Trophoblast cell (in vitro differentiated cells and primary cell): ENCODE data around the gene TP53BP2.

ENCODE experiments used
- DNase-seq, 2 donors: peaks; one replicate each; pipeline ENCODE4 v3.0.0-alpha.2; 2016
- H2AFZ ChIP-seq: 2 replicates; pipeline ENCODE4 v1.6.1; 2013; ENCODE audit warnings: low read length, moderate library complexity, mild to moderate bottlenecking; ENCODE audit not compliant: insufficient read depth, poor library complexity
- H2AK5ac ChIP-seq: 2 replicates; pipeline ENCODE4 v1.6.1; 2013; ENCODE audit warnings: mild to moderate bottlenecking, low read length
- H2BK120ac ChIP-seq: 2 replicates; pipeline ENCODE4 v1.6.1; 2013; ENCODE audit warnings: low read length, mild to moderate bottlenecking, moderate library complexity; ENCODE audit not compliant: insufficient read depth, poor library complexity
- H2BK12ac ChIP-seq: 2 replicates; pipeline ENCODE4 v1.6.1; 2013; ENCODE audit warnings: mild to moderate bottlenecking, low read length, moderate library complexity
- H2BK5ac ChIP-seq: 2 replicates; pipeline ENCODE4 v1.6.1; 2013; ENCODE audit warnings: low read length, low read depth, moderate library complexity, mild to moderate bottlenecking; ENCODE audit not compliant: poor library complexity
- H3K14ac ChIP-seq: 2 replicates; pipeline ENCODE4 v1.6.1; 2013; ENCODE audit warnings: mild to moderate bottlenecking, low read length
- H3K18ac ChIP-seq: 2 replicates; pipeline ENCODE4 v1.6.1; 2013; ENCODE audit warnings: mild to moderate bottlenecking, low read length
- H3K23ac ChIP-seq: 2 replicates; pipeline ENCODE4 v1.6.1; 2013; ENCODE audit warnings: low read length
- H3K27ac ChIP-seq: 2 replicates; pipeline ENCODE4 v1.5.1; 2013; ENCODE audit warnings: low read depth, mild to moderate bottlenecking, inconsistent platforms, low read length, moderate library complexity
- H3K27me3 ChIP-seq: 2 replicates; pipeline ENCODE4 v1.6.1; 2013; ENCODE audit warnings: inconsistent platforms, mild to moderate bottlenecking, low read length, moderate library complexity; ENCODE audit not compliant: insufficient read depth
- H3K36me3 ChIP-seq, 2 experiments: 1 replicate in 1 of 2; 2 replicates in 1 of 2; pipeline ENCODE4 v1.6.1; 2013; ENCODE audit warnings: low read length in 2 of 2, mild to moderate bottlenecking in 2 of 2, moderate library complexity in 1 of 2; ENCODE audit not compliant: insufficient read depth in 2 of 2, control insufficient read depth in 1 of 2
- H3K4ac ChIP-seq: 2 replicates; pipeline ENCODE4 v1.6.1; 2013; ENCODE audit warnings: low read depth, mild to moderate bottlenecking, low read length, moderate library complexity
- H3K4me1 ChIP-seq, 2 experiments: 1 replicate in 1 of 2; 2 replicates in 1 of 2; pipeline ENCODE4 v1.6.1; 2013; ENCODE audit warnings: low read length in 2 of 2, mild to moderate bottlenecking in 2 of 2, moderate library complexity in 1 of 2; ENCODE audit not compliant: insufficient read depth in 2 of 2, control insufficient read depth in 1 of 2
- H3K4me2 ChIP-seq: 2 replicates; pipeline ENCODE4 v1.6.1; 2013; ENCODE audit warnings: inconsistent platforms, mild to moderate bottlenecking, low read length, moderate library complexity
- H3K4me3 ChIP-seq: 2 replicates; pipeline ENCODE4 v1.5.1; 2013; ENCODE audit warnings: mild to moderate bottlenecking, low read depth, low read length, inconsistent platforms
- H3K79me1 ChIP-seq: one replicate; pipeline ENCODE4 v1.6.1; 2013; ENCODE audit warnings: low read length
- H3K79me2 ChIP-seq: 2 replicates; pipeline ENCODE4 v1.6.1; 2013; ENCODE audit warnings: low read length, mild to moderate bottlenecking; ENCODE audit not compliant: control insufficient read depth, insufficient read depth, poor library complexity
- H3K9ac ChIP-seq: 2 replicates; pipeline ENCODE4 v1.6.1; 2013; ENCODE audit warnings: mild to moderate bottlenecking, low read length
- H3K9me3 ChIP-seq: 2 replicates; pipeline ENCODE4 v1.6.1; 2013; ENCODE audit warnings: low read depth, mild to moderate bottlenecking, control low read depth, inconsistent platforms, low read length; ENCODE audit not compliant: insufficient read depth
- H4K12ac ChIP-seq: 2 replicates; pipeline ENCODE4 v1.6.1; 2013; ENCODE audit warnings: low read depth, mild to moderate bottlenecking, low read length, moderate library complexity
- H4K8ac ChIP-seq: 2 replicates; pipeline ENCODE4 v1.6.1; 2013; ENCODE audit warnings: low read depth, mild to moderate bottlenecking, low read length, moderate library complexity
- H4K91ac ChIP-seq: one replicate; pipeline ENCODE4 v1.6.1; 2013; ENCODE audit warnings: low read depth, mild to moderate bottlenecking, low read length, moderate library complexity
- whole genome bisulfite sequencing: extraction: QIAGEN DNeasy Blood & Tissue Kit; methylation state at CpG from one replicate; pipeline ENCODE4 v1.1.7; 2013; ENCODE audit warnings: missing lambda C conversion rate; ENCODE audit not compliant: insufficient read length, insufficient coverage; ENCODE audit errors: extremely low coverage; 5-methylcytosine and 5-hydroxymethylcytosine counted together

Gene TP53BP2

DNA sequence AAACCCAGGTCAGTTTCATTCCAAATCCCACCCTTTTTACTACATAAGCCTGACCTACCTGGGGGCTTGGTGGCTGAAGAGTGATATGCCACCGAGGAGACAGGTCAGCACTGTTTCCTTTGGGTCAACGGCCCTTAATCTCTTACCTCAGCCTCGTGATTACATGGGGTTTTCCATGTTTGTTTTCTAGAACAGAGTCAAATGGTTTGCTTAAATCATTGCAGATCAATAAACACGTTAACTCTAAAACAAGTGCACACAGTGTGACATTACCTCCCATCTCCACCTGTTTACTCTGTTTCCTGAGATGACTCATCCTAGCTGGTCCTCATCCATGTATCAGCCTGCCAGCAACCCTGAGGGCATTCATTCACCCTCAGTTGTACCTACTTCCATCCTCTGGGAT, 40.8 kb upstream of the TP53BP2 start:
- no CpG with 5 or more reads among the region's 4 CpGs for WGBS

DNA sequence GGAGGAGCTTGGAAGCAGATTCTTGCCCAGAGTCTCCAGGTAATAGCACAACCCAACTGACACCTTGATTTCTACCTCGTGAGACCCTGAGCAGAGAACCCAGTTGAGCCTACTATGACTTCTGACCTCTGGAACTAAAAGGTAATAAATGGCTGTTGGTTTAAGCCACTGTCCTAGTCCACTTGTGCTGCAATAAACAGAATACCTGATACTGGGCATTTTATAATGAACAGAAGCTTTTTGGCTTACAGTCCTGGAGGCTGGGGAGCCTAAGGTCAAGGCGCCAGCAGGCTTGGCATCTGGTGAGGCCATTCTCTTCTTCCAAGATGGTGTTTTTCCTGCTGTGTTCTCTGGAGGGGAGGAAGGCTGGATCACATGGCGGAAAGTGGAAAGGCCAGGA, 39.9 kb upstream of the TP53BP2 start:
- Histone ChIP-seq H3K9me3 (no peaks in the 10 kb centered on the region), H4K91ac (no peak overlapping the region), H3K79me1 (no peaks in the 10 kb centered on the region), H3K79me2 (no peaks in the 10 kb centered on the region), H3K23ac (no peak overlapping the region), H4K12ac (no peak overlapping the region), H3K27me3 (no peaks in the 10 kb centered on the region), H2BK120ac (no peak overlapping the region), H3K18ac (no peak overlapping the region), H2BK5ac (no peak overlapping the region), H3K4me1 (no peaks in the 10 kb centered on the region), H3K4me3 (no peak overlapping the region), H2BK12ac (no peak overlapping the region), H4K8ac (no peak overlapping the region), H3K9ac (no peak overlapping the region), H3K27ac (no peak overlapping the region), H3K4me2 (no peak overlapping the region), H2AFZ (no peak overlapping the region), H3K14ac (no peak overlapping the region), H3K36me3 (no peaks in the 10 kb centered on the region), H2AK5ac (no peak overlapping the region), H3K4ac (no peak overlapping the region)
- DNase-seq: no peak
- WGBS: no CpG with 5 or more reads among the region's 3 CpGs

More for the DNA sequence above, 40.8 kb upstream of the TP53BP2 start:
- H3K9ac ChIP-seq: no peak overlapping the region
- DNase-seq: no peak
- H3K23ac ChIP-seq: no peak overlapping the region
- no peak overlapping the region for H2AK5ac ChIP-seq
- H3K27ac ChIP-seq: no peak overlapping the region
- H3K4me1 ChIP-seq: no peaks in the 10 kb centered on the region
- no peak overlapping the region for H4K8ac ChIP-seq
- H3K36me3 ChIP-seq: no peaks in the 10 kb centered on the region
- no peak overlapping the region for H2BK120ac ChIP-seq
- no peaks in the 10 kb centered on the region for H3K9me3 ChIP-seq
- no peak overlapping the region for H2BK12ac ChIP-seq
- H2BK5ac ChIP-seq: no peak overlapping the region
- H3K27me3 ChIP-seq: no peaks in the 10 kb centered on the region
- no peak overlapping the region for H2AFZ ChIP-seq
- no peaks in the 10 kb centered on the region for H3K79me2 ChIP-seq
- H4K91ac ChIP-seq: no peak overlapping the region
- H4K12ac ChIP-seq: no peak overlapping the region
- H3K4ac ChIP-seq: no peak overlapping the region
- H3K4me3 ChIP-seq: no peak overlapping the region
- no peak overlapping the region for H3K14ac ChIP-seq
- H3K4me2 ChIP-seq: no peak overlapping the region
- H3K79me1 ChIP-seq: no peaks in the 10 kb centered on the region
- no peak overlapping the region for H3K18ac ChIP-seq

DNA sequence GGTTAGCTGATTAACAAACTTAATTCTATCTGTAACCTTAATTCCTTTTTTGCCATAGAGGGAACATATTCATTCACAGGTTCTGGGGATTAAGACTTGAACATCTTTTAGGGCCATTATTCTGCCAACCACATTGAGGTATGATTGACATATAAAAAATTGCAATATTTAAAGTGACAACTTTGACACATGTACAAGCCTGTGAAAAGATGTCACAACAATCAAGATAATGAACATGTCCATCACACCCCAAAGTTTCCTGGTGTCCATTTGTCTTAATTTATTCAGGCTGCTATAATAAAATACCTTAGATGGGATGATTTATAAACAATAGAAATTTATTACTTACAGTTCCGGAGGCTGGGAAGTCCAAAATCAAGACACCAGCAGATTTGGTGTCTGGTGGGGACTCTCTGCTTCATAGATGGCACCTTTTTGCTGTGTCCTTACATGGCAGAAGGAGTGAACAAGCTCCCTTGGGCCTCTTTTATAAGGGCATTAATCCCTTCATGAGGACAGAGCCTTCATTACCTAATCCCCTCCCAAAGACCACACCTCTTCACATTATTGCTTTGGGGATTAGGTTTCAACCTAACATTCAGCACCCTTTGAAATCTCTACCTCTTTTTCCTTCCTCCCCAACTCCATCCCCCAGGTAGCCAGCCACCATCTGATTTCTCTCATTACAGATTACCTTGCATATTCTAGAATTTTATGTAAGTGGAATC, 33.0 kb upstream of the TP53BP2 start:
- Histone ChIP-seq H3K27ac (no peak overlapping the region), H3K18ac (no peak overlapping the region), H2BK12ac (no peak overlapping the region), H3K4me2 (no peak overlapping the region), H2BK5ac (no peak overlapping the region), H2BK120ac (no peak overlapping the region), H4K91ac (no peak overlapping the region), H3K4me3 (no peak overlapping the region), H3K9me3 (peaks cover 4% of the 10 kb centered on the region), H4K12ac (no peak overlapping the region), H3K79me2 (no peaks in the 10 kb centered on the region), H3K14ac (no peak overlapping the region), H3K36me3 (no peaks in the 10 kb centered on the region), H3K9ac (no peak overlapping the region), H3K4me1 (peaks cover under 1 to 1% of the 10 kb centered on the region in 2 experiments), H2AK5ac (no peak overlapping the region), H3K23ac (no peak overlapping the region), H3K4ac (no peak overlapping the region), H2AFZ (no peak overlapping the region), H3K79me1 (peaks cover 1% of the 10 kb centered on the region), H3K27me3 (no peaks in the 10 kb centered on the region), H4K8ac (no peak overlapping the region)
- no peak for DNase-seq
- WGBS: no CpG with 5 or more reads among the region's 1 CpG

DNA sequence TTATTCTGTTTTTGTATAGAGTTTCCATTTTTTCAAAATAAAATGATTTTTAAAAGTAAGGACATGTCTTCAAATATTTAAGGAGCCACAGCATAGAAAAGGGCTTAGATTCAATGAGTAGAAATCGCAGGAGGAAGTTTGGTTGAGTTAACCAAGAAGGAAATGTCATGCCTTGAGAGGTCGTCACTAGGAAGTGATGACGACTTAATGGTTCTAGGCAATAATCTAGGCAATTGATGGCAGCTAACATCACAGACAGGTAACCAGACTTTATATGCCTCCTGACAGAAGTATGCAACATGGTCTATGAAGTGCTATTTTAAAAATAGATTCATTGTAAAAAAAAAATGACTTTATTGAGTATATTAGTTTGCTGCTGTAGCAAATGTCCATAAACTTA, 32.1 kb upstream of the TP53BP2 start:
- Histone ChIP-seq H2BK5ac (no peak overlapping the region), H3K9me3 (peaks cover 4% of the 10 kb centered on the region), H3K79me2 (no peaks in the 10 kb centered on the region), H2BK12ac (no peak overlapping the region), H3K27me3 (no peaks in the 10 kb centered on the region), H3K23ac (no peak overlapping the region), H4K91ac (no peak overlapping the region), H3K4me2 (no peak overlapping the region), H3K4me3 (no peak overlapping the region), H4K12ac (no peak overlapping the region), H3K36me3 (no peaks in the 10 kb centered on the region), H3K79me1 (peaks cover 7% of the 10 kb centered on the region), H2BK120ac (no peak overlapping the region), H3K4me1 (peaks cover 4 to 7% of the 10 kb centered on the region in 2 experiments), H3K4ac (no peak overlapping the region), H3K9ac (no peak overlapping the region), H4K8ac (no peak overlapping the region), H2AFZ (no peak overlapping the region), H3K14ac (no peak overlapping the region), H2AK5ac (no peak overlapping the region), H3K18ac (no peak overlapping the region), H3K27ac (no peak overlapping the region)
- DNase-seq: no peak
- no CpG with 5 or more reads among the region's 3 CpGs for WGBS
